Measurements from ENCODE around the gene NAV1.

GRCh38 chr1:201542309-201543035, 3.5 kb downstream of the NAV1 start:
- no peak for TF ChIP-seq CTCF (IDR thresholded peaks at IDR 0.05)
- no peak for TF ChIP-seq POLR2A (IDR thresholded peaks at IDR 0.05)
